H9 (cell line): ENCODE measurements around the gene KCNS3. TPM values are rescaled to one million over a fixed set of nuclear protein-coding genes. Genes with fewer than 3 reads are reported as not detected.

Experiments used
- DNase-seq: peaks from one replicate; pipeline ENCODE4 v3.0.0-alpha.2; 2017
- H2AFZ ChIP-seq: one replicate; pipeline ENCODE4 v1.6.1; 2013; ENCODE audit warnings: mild to moderate bottlenecking, low read length, control low read depth, moderate library complexity
- H2AK5ac ChIP-seq: 2 replicates; pipeline ENCODE4 v1.6.1; 2013; ENCODE audit warnings: low read length, control low read depth, mixed read lengths; ENCODE audit not compliant: insufficient read length
- H2BK120ac ChIP-seq: one replicate; pipeline ENCODE4 v1.6.1; 2013; ENCODE audit warnings: low read depth, mild to moderate bottlenecking, low read length, control low read depth, inconsistent platforms; ENCODE audit not compliant: poor library complexity, severe bottlenecking
- H2BK12ac ChIP-seq: 2 replicates; pipeline ENCODE4 v1.6.1; 2013; ENCODE audit warnings: low read length, control low read depth, mixed read lengths, low read depth; ENCODE audit not compliant: insufficient read length
- H2BK15ac ChIP-seq: 2 replicates; pipeline ENCODE4 v1.6.1; 2013; ENCODE audit warnings: low read depth, low read length, control low read depth
- H2BK20ac ChIP-seq: one replicate; pipeline ENCODE4 v1.6.1; 2013; ENCODE audit warnings: low read depth, mild to moderate bottlenecking, low read length, control low read depth, inconsistent platforms; ENCODE audit not compliant: poor library complexity, severe bottlenecking
- H2BK5ac ChIP-seq: 2 replicates; pipeline ENCODE4 v1.6.1; 2013; ENCODE audit warnings: low read length, control low read depth, mixed read lengths; ENCODE audit not compliant: insufficient read length
- H3K14ac ChIP-seq: 2 replicates; pipeline ENCODE4 v1.6.1; 2013; ENCODE audit warnings: low read length, control low read depth; ENCODE audit not compliant: insufficient read depth
- H3K18ac ChIP-seq: 2 replicates; pipeline ENCODE4 v1.6.1; 2013; ENCODE audit warnings: low read depth, mild to moderate bottlenecking, mixed read lengths, low read length, control low read depth; ENCODE audit not compliant: insufficient read length
- H3K23ac ChIP-seq: 2 replicates; pipeline ENCODE4 v1.6.1; 2013; ENCODE audit warnings: low read length, control low read depth, mixed read lengths, low read depth; ENCODE audit not compliant: insufficient read length
- H3K23me2 ChIP-seq: 2 replicates; pipeline ENCODE4 v1.6.1; 2013; ENCODE audit warnings: low read depth, mild to moderate bottlenecking, mixed read lengths, low read length, control low read depth; ENCODE audit not compliant: insufficient read length, poor library complexity, severe bottlenecking
- H3K27ac ChIP-seq: 2 replicates; pipeline ENCODE4 v1.5.1; 2013; ENCODE audit warnings: low read length, control low read depth, mixed read lengths, low read depth; ENCODE audit not compliant: insufficient read length
- H3K27me3 ChIP-seq: 2 replicates; pipeline ENCODE4 v1.6.1; 2013; ENCODE audit warnings: low read length, control low read depth, inconsistent platforms; ENCODE audit not compliant: insufficient read depth
- H3K4ac ChIP-seq: 2 replicates; pipeline ENCODE4 v1.6.1; 2013; ENCODE audit warnings: low read depth, mild to moderate bottlenecking, control low read depth, inconsistent platforms, low read length, moderate library complexity
- H3K4me1 ChIP-seq: 2 replicates; pipeline ENCODE4 v1.6.1; 2013; ENCODE audit warnings: low read length, control low read depth, inconsistent platforms; ENCODE audit not compliant: insufficient read depth
- H3K4me2 ChIP-seq: 2 replicates; pipeline ENCODE4 v1.6.1; 2013; ENCODE audit warnings: low read length, control low read depth, mixed read lengths; ENCODE audit not compliant: insufficient read length, insufficient read depth
- H3K56ac ChIP-seq: 2 replicates; pipeline ENCODE4 v1.6.1; 2013; ENCODE audit warnings: low read depth, mild to moderate bottlenecking, mixed read lengths, low read length, control low read depth; ENCODE audit not compliant: insufficient read length
- H3K79me1 ChIP-seq: 2 replicates; pipeline ENCODE4 v1.6.1; 2013; ENCODE audit warnings: low read depth, mild to moderate bottlenecking, moderate library complexity, low read length, control low read depth, inconsistent platforms; ENCODE audit not compliant: insufficient read depth, poor library complexity, severe bottlenecking
- H3K79me2 ChIP-seq: 2 replicates; pipeline ENCODE4 v1.6.1; 2013; ENCODE audit warnings: low read length, control low read depth, inconsistent platforms; ENCODE audit not compliant: insufficient read depth
- H3K9ac ChIP-seq: 2 replicates; pipeline ENCODE4 v1.6.1; 2013; ENCODE audit warnings: low read length, control low read depth, mixed read lengths; ENCODE audit not compliant: insufficient read length; ENCODE audit errors: extremely low read depth
- H3K9me3 ChIP-seq: one replicate; pipeline ENCODE4 v1.6.1; 2013; ENCODE audit warnings: low read depth, low read length, inconsistent platforms; ENCODE audit not compliant: control insufficient read depth
- H3T11ph ChIP-seq: one replicate; pipeline ENCODE4 v1.6.1; 2013; ENCODE audit warnings: mild to moderate bottlenecking, low read length, control low read depth, inconsistent platforms
- H4K20me1 ChIP-seq: one replicate; pipeline ENCODE4 v1.6.1; 2013; ENCODE audit not compliant: control insufficient read depth, insufficient read length, insufficient read depth
- H4K5ac ChIP-seq: 2 replicates; pipeline ENCODE4 v1.6.1; 2013; ENCODE audit warnings: low read depth, mild to moderate bottlenecking, mixed read lengths, low read length, control low read depth; ENCODE audit not compliant: insufficient read length
- H4K8ac ChIP-seq: replicated peaks from 2 replicates; pipeline ENCODE4 v1.6.1; 2013; ENCODE audit warnings: low read length, control low read depth, mixed read lengths, low read depth; ENCODE audit not compliant: insufficient read length
- H4K91ac ChIP-seq: 2 replicates; pipeline ENCODE4 v1.6.1; 2013; ENCODE audit warnings: low read depth, mild to moderate bottlenecking, moderate library complexity, mixed read lengths, low read length, control low read depth; ENCODE audit not compliant: insufficient read length
- H3K27ac Mint-ChIP-seq, 3 experiments: 2 replicates in 2 of 3; 3 replicates in 1 of 3; pipeline ENCODE4 v1.8.0; 2020 to 2021; ENCODE audit warnings: mixed read lengths in 3 of 3, mild to moderate bottlenecking in 1 of 3, moderate library complexity in 1 of 3
- H3K27me3 Mint-ChIP-seq: 2 replicates; pipeline ENCODE4 v1.8.0; 2021; ENCODE audit warnings: low read depth, mild to moderate bottlenecking, moderate library complexity, mixed read lengths
- H3K36me3 Mint-ChIP-seq, 3 experiments: 2 replicates in 2 of 3; 3 replicates in 1 of 3; pipeline ENCODE4 v1.8.0; 2020 to 2021; ENCODE audit warnings: low read depth in 3 of 3, mixed read lengths in 3 of 3; ENCODE audit not compliant: insufficient read depth in 1 of 3
- H3K4me1 Mint-ChIP-seq, 2 experiments: 2 replicates each; pipeline ENCODE4 v1.8.0; 2020; ENCODE audit warnings: mixed read lengths in 2 of 2
- H3K4me3 Mint-ChIP-seq, 2 experiments: 2 replicates in 1 of 2; 3 replicates in 1 of 2; pipeline ENCODE4 v1.8.0; 2020 to 2021; ENCODE audit warnings: mild to moderate bottlenecking in 2 of 2, mixed read lengths in 2 of 2, moderate library complexity in 1 of 2
- H3K9me3 Mint-ChIP-seq, 2 experiments: 2 replicates in 1 of 2; 3 replicates in 1 of 2; pipeline ENCODE4 v1.8.0; 2020; ENCODE audit warnings: mild to moderate bottlenecking in 2 of 2, mixed read lengths in 2 of 2, moderate library complexity in 1 of 2
- WGBS: extraction: QIAGEN DNeasy Blood & Tissue Kit; methylation state at CpG from one replicate; pipeline ENCODE4 v1.1.7; 2013; ENCODE audit warnings: missing lambda C conversion rate, low lambda C conversion rate, mixed read lengths; ENCODE audit not compliant: insufficient read length; ENCODE audit errors: extremely low coverage; 5-methylcytosine and 5-hydroxymethylcytosine counted together
- total RNA-seq: library from RNA; stranded (reverse); gene quantifications from 2 replicates; pipeline ENCODE4 v1.2.1, GENCODE V29; 2021
- TF ChIP-seq, protein P1 (sequence below): fragments of 200-600 bp; sonication (generic); conservative IDR thresholded peaks from 3 replicates; pipeline ENCODE4 v1.8.0; 2021; ENCODE audit warnings: antibody characterized with exemption, mild to moderate bottlenecking

Gene KCNS3
- total RNA-seq, 1 experiment from 2014 or later, result 8.0 TPM

DNA sequence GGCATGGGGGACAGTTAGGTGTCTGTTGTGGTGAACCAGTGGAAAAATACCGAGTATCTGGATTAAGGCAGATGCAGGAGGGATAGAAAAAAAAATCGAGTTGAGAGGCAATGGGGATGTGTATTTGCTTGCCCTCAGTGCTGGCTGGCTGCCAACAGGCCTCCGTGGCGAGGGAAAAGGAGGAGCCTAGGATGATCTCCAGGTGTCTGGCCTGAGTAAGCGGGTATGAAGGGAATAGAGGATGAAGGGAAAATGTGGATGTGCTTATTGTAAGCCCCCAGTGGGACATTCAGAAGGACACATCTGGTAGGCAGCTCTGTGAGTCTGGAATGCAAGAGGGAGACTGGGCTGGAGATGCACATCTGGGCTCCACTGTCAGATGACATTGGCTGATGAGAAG, 22.8 kb downstream of the KCNS3 start:
- Histone ChIP-seq H4K5ac (no peak overlapping the region), H3K23ac (no peak overlapping the region), H3K79me1 (peaks cover 2% of the 10 kb centered on the region), H2BK5ac (no peak overlapping the region), H3T11ph (no peak overlapping the region), H2BK15ac (no peak overlapping the region), H4K20me1 (no peaks in the 10 kb centered on the region), H3K27me3 (no peaks in the 10 kb centered on the region), H4K8ac (no peak overlapping the region), H3K4ac (no peak overlapping the region), H3K79me2 (0 out of 2 replicates have a peak, but pooled peaks cover 1% of the 10 kb centered on the region), H3K4me1 (no peaks in the 10 kb centered on the region), H2BK20ac (no peak overlapping the region), H2AFZ (no peak overlapping the region), H3K4me2 (no peak overlapping the region), H3K9me3 (no peaks in the 10 kb centered on the region), H3K18ac (no peak overlapping the region), H4K91ac (no peak overlapping the region), H3K14ac (no peak overlapping the region), H2AK5ac (no peak overlapping the region), H3K56ac (no peak overlapping the region), H2BK120ac (no peak overlapping the region), H3K9ac (no peak overlapping the region), H2BK12ac (no peak overlapping the region), H3K23me2 (no peaks in the 10 kb centered on the region), H3K27ac (no peak overlapping the region)
- Mint-ChIP-seq H3K4me1 (0 out of 4 replicates have a peak, but pooled peaks cover 0 to 2% of the 10 kb centered on the region in 2 experiments), H3K9me3 (peaks cover 0 to 5% of the 10 kb centered on the region in 2 experiments; a peak in 3 of 5 replicates), H3K4me3 (no peak overlapping the region), H3K36me3 (peaks cover 0 to 3% (median 0%) of the 10 kb centered on the region in 3 experiments; a peak in 3 of 7 replicates), H3K27me3 (no peaks in the 10 kb centered on the region), H3K27ac (no peak overlapping the region)
- WGBS, result no CpG with 5 or more reads among the region's 5 CpGs
- TF ChIP-seq, protein P1, sequence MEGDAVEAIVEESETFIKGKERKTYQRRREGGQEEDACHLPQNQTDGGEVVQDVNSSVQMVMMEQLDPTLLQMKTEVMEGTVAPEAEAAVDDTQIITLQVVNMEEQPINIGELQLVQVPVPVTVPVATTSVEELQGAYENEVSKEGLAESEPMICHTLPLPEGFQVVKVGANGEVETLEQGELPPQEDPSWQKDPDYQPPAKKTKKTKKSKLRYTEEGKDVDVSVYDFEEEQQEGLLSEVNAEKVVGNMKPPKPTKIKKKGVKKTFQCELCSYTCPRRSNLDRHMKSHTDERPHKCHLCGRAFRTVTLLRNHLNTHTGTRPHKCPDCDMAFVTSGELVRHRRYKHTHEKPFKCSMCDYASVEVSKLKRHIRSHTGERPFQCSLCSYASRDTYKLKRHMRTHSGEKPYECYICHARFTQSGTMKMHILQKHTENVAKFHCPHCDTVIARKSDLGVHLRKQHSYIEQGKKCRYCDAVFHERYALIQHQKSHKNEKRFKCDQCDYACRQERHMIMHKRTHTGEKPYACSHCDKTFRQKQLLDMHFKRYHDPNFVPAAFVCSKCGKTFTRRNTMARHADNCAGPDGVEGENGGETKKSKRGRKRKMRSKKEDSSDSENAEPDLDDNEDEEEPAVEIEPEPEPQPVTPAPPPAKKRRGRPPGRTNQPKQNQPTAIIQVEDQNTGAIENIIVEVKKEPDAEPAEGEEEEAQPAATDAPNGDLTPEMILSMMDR, result no peak
- DNase-seq, result no peak
